ELR (cell line): Measurements from ENCODE around the gene ERN1.
"Not testable (repeated sequence)": the region's sequence is repeated elsewhere in the genome, so short reads cannot be mapped to it uniquely, and the experiment has no call there.

Experiments
- DNase-seq: peaks from one replicate; pipeline ENCODE4 v3.0.0-alpha.2; 2015; ENCODE audit warnings: low read depth

Gene ERN1

GRCh38 chr17:64135000-64135399 lies 5.1 kb upstream of the ERN1 start:
- no peak for DNase-seq

- no peak for DNase-seq
Observed at GRCh38 chr17:64134216-64134970, 4.4 kb upstream of the ERN1 start.

GRCh38 chr17:64133546-64134215 lies 3.7 kb upstream of the ERN1 start:
- DNase-seq: peak; percentile 85

GRCh38 chr17:64131606-64132270 lies 1.8 kb upstream of the ERN1 start:
- no peak for DNase-seq

GRCh38 chr17:64130559-64131001 lies 636 bp upstream of the ERN1 start:
- DNase-seq: peak; percentile 97

GRCh38 chr17:64129515-64129764 lies 504 bp downstream of the ERN1 start:
- no peak for DNase-seq

- DNase-seq: peak; percentile 68
Observed at GRCh38 chr17:64128787-64129514, 993 bp downstream of the ERN1 start.

- DNase-seq: peak; percentile 79
Observed at GRCh38 chr17:64126918-64127317, 3.0 kb downstream of the ERN1 start.

GRCh38 chr17:64125937-64126336 lies 4.0 kb downstream of the ERN1 start:
- DNase-seq: no peak

- DNase-seq: no peak
Observed at GRCh38 chr17:64124609-64125008, 5.3 kb downstream of the ERN1 start.

- DNase-seq: no peak
Observed at GRCh38 chr17:64123114-64123513, 6.8 kb downstream of the ERN1 start.

GRCh38 chr17:64120972-64121786 lies 8.8 kb downstream of the ERN1 start:
- not testable (repeated sequence) for DNase-seq

- no peak for DNase-seq
Observed at GRCh38 chr17:64120159-64120810, 9.7 kb downstream of the ERN1 start.

GRCh38 chr17:64117981-64118979 lies 11.7 kb downstream of the ERN1 start:
- DNase-seq: peak; percentile 21

GRCh38 chr17:64115822-64116534 lies 14.0 kb downstream of the ERN1 start:
- DNase-seq: peak; percentile 95

- peak; percentile 30 for DNase-seq
Observed at GRCh38 chr17:64115043-64115698, 14.8 kb downstream of the ERN1 start.

GRCh38 chr17:64113006-64113405 lies 16.9 kb downstream of the ERN1 start:
- no peak for DNase-seq

- DNase-seq: no peak
Observed at GRCh38 chr17:64111831-64112230, 18.1 kb downstream of the ERN1 start.
